SK-N-SH (cell line): Measurements from ENCODE around the gene IGFBPL1. TPM values are rescaled to one million over a fixed set of nuclear protein-coding genes. Genes with fewer than 3 reads are reported as not detected.

Experiments used
- CTCF ChIA-PET: fragments of 300-600, 350-600 bp; formaldehyde crosslinking; extraction: SDS; loops from one replicate; lab custom pipeline; 2021; lab: Yijun Ruan, JAX
- POLR2A ChIA-PET: fragments of 350-600 bp; sonication (Branson Sonifier 250); formaldehyde crosslinking; extraction: SDS; loops from one replicate; lab custom pipeline; 2020; ENCODE audit warnings: antibody characterized with exemption, inconsistent platforms; lab: Yijun Ruan, JAX
- DNase-seq: peaks from one replicate; pipeline ENCODE4 v3.0.0; 2012
- H2AFZ ChIP-seq: fragments of 200-600 bp; sonication (generic); 2 replicates; pipeline ENCODE4 v1.8.1; 2016; ENCODE audit warnings: antibody characterized with exemption, mild to moderate bottlenecking, low read depth
- H3F3A ChIP-seq: fragments of 200-600 bp; sonication (generic); replicated peaks from 2 replicates; pipeline ENCODE3; 2016; ENCODE audit warnings: antibody characterized with exemption, mild to moderate bottlenecking; ENCODE audit not compliant: insufficient read depth
- H3K27ac ChIP-seq, 2 experiments: fragments of 200-500 bp in 1 of 2; fragments of 200-600 bp in 1 of 2; sonication (Bioruptor generic) in 1 of 2; sonication (generic), shearing (Covaris generic) in 1 of 2; 2 replicates each; pipeline versions ENCODE4 v1.5.1 to v1.6.1; 2014 to 2016; ENCODE audit warnings: low read depth in 2 of 2, inconsistent platforms in 1 of 2, low read length in 1 of 2, mild to moderate bottlenecking in 1 of 2, mixed read lengths in 1 of 2
- H3K27me3 ChIP-seq: fragments of 200-600 bp; sonication (generic), shearing (Covaris generic); 2 replicates; pipeline ENCODE4 v1.6.1; 2016; ENCODE audit warnings: mixed run types; ENCODE audit not compliant: insufficient read depth
- H3K36me3 ChIP-seq, 2 experiments: fragments of 200-500 bp in 1 of 2; fragments of 200-600 bp in 1 of 2; sonication (Bioruptor generic) in 1 of 2; sonication (generic) in 1 of 2; replicated peaks in 1 of 2; 2 replicates each; pipeline versions ENCODE3 to v1.5.1; 2014 to 2016; ENCODE audit warnings: low read length in 1 of 2, mild to moderate bottlenecking in 1 of 2; ENCODE audit not compliant: insufficient read depth in 2 of 2, control insufficient read depth in 1 of 2
- H3K4me1 ChIP-seq, 2 experiments: fragments of 200-500 bp in 1 of 2; fragments of 200-600 bp in 1 of 2; sonication (Bioruptor generic) in 1 of 2; sonication (generic), shearing (Covaris generic) in 1 of 2; 2 replicates each; pipeline versions ENCODE4 v1.5.1 to v1.6.1; 2014 to 2016; ENCODE audit warnings: low read depth in 1 of 2, low read length in 1 of 2, mixed run types in 1 of 2; ENCODE audit not compliant: insufficient read depth in 2 of 2, control insufficient read depth in 1 of 2
- H3K4me2 ChIP-seq: fragments of 200-600 bp; sonication (generic), shearing (Covaris generic); 2 replicates; pipeline ENCODE4 v1.6.1; 2017; ENCODE audit warnings: mixed run types
- H3K4me3 ChIP-seq, 2 experiments: fragments of 200-500 bp in 1 of 2; fragments of 200-600 bp in 1 of 2; sonication (Bioruptor generic) in 1 of 2; sonication (generic), shearing (Covaris generic) in 1 of 2; 2 replicates each; pipeline versions ENCODE4 v1.5.1 to v1.8.1; 2014 to 2016; ENCODE audit warnings: low read depth in 2 of 2, inconsistent platforms in 1 of 2, low read length in 1 of 2, mild to moderate bottlenecking in 1 of 2, mixed read lengths in 1 of 2, moderate library complexity in 1 of 2
- H3K79me2 ChIP-seq: fragments of 200-600 bp; sonication (generic); 2 replicates; pipeline ENCODE4 v1.8.1; 2017; ENCODE audit warnings: mild to moderate bottlenecking; ENCODE audit not compliant: insufficient read depth
- H3K9ac ChIP-seq: fragments of 200-600 bp; sonication (generic); 2 replicates; pipeline ENCODE4 v1.6.1; 2017; ENCODE audit warnings: mixed run types
- H3K9me2 ChIP-seq: fragments of 200-600 bp; sonication (generic); 2 replicates; pipeline ENCODE4 v1.6.1; 2017; ENCODE audit warnings: mixed run types
- H3K9me3 ChIP-seq: fragments of 200-600 bp; sonication (generic); 2 replicates; pipeline ENCODE4 v1.6.1; 2017; ENCODE audit warnings: mixed run types, mild to moderate bottlenecking, moderate library complexity
- H4K20me1 ChIP-seq: fragments of 200-600 bp; sonication (generic); 2 replicates; pipeline ENCODE4 v1.6.1; 2017; ENCODE audit warnings: mild to moderate bottlenecking, mixed run types; ENCODE audit not compliant: insufficient read depth
- CHD2 ChIP-seq: fragments of 150-350 bp; IDR thresholded peaks from 2 replicates; pipeline ENCODE4 v1.6.1; 2018; ENCODE audit warnings: low read length; ENCODE audit not compliant: partially characterized antibody
- FOSL2 ChIP-seq: IDR thresholded peaks from 2 replicates; pipeline ENCODE4 v1.4.0; 2012; ENCODE audit warnings: low read depth, mild to moderate bottlenecking, moderate library complexity, borderline replicate concordance
- FOXJ3 ChIP-seq: sonication (generic); formaldehyde crosslinking; IDR thresholded peaks from 2 replicates; pipeline ENCODE4 v1.5.1; 2020; ENCODE audit warnings: mild to moderate bottlenecking, missing genetic modification reagents
- FOXM1 ChIP-seq: IDR thresholded peaks from 2 replicates; pipeline ENCODE4 v1.4.0; 2012; ENCODE audit warnings: low read depth, mild to moderate bottlenecking
- GABPA ChIP-seq: IDR thresholded peaks from 2 replicates; pipeline ENCODE4 v1.4.0; 2012; ENCODE audit warnings: low read depth, mild to moderate bottlenecking
- JUND ChIP-seq: IDR thresholded peaks from 2 replicates; pipeline ENCODE4 v1.4.0; 2012
- MEF2A ChIP-seq: IDR thresholded peaks from 2 replicates; pipeline ENCODE4 v1.4.0; 2012; ENCODE audit warnings: low read depth, borderline replicate concordance
- NRF1 ChIP-seq: IDR thresholded peaks from 2 replicates; pipeline ENCODE4 v1.6.1; 2012; ENCODE audit warnings: low read depth, mild to moderate bottlenecking, low read length
- POLR2AphosphoS5 ChIP-seq: IDR thresholded peaks from 2 replicates; pipeline ENCODE4 v1.6.1; 2012; ENCODE audit warnings: low read depth, low read length
- RAD21 ChIP-seq: IDR thresholded peaks from 2 replicates; pipeline ENCODE4 v1.6.1; 2012; ENCODE audit warnings: mild to moderate bottlenecking, low read length
- RCOR1 ChIP-seq: fragments of 150-350 bp; IDR thresholded peaks from 2 replicates; pipeline ENCODE4 v1.6.1; 2017; ENCODE audit warnings: antibody characterized with exemption, low read length
- RFX5 ChIP-seq: IDR thresholded peaks from 2 replicates; pipeline ENCODE4 v1.6.1; 2012; ENCODE audit warnings: mild to moderate bottlenecking, improper control_type of control experiment, low read length
- SMC3 ChIP-seq: IDR thresholded peaks from 2 replicates; pipeline ENCODE4 v1.6.1; 2012; ENCODE audit warnings: low read depth, low read length, improper control_type of control experiment
- TAF1 ChIP-seq: IDR thresholded peaks from 2 replicates; pipeline ENCODE4 v1.6.1; 2012; ENCODE audit warnings: low read depth, mild to moderate bottlenecking, low read length, moderate library complexity, borderline replicate concordance
- TCF12 ChIP-seq: IDR thresholded peaks from 2 replicates; pipeline ENCODE4 v1.4.0; 2012
- TEAD4 ChIP-seq: IDR thresholded peaks from 2 replicates; pipeline ENCODE4 v1.4.0; 2012; ENCODE audit warnings: mild to moderate bottlenecking, borderline replicate concordance; ENCODE audit not compliant: insufficient read depth
- WGBS: methylation state at CpG from one replicate; pipeline ENCODE4 v1.1.6; 2017; ENCODE audit warnings: low lambda C conversion rate; 5-methylcytosine and 5-hydroxymethylcytosine counted together
- polyA plus RNA-seq, 3 experiments: library from polyadenylated mRNA; depleted of rRNA; stranded (reverse); fragments of >200 nt; gene quantifications; 2 replicates each; pipeline ENCODE4 v1.2.3, GENCODE V29; 2012
- TF ChIP-seq, protein P1 (sequence below): fragments of 150-350 bp; IDR thresholded peaks from 2 replicates; pipeline ENCODE4 v1.6.1; 2016; ENCODE audit warnings: mild to moderate bottlenecking, low read depth, low read length
- TF ChIP-seq, protein P2 (sequence below): fragments of 150-350 bp; IDR thresholded peaks from 2 replicates; pipeline ENCODE4 v1.6.1; 2017; ENCODE audit warnings: antibody characterized with exemption, low read length, low read depth, borderline replicate concordance
- TF ChIP-seq, protein P3 (sequence below): IDR thresholded peaks from 2 replicates; pipeline ENCODE4 v1.4.0; 2012; ENCODE audit warnings: low read depth, borderline replicate concordance
- TF ChIP-seq, protein P4 (sequence below): IDR thresholded peaks from 2 replicates; pipeline ENCODE4 v1.4.0; 2012; ENCODE audit warnings: low read depth

IGFBPL1 gene
- polyA plus RNA-seq, 1 of the 3 experiments (the other 2 are of a cell fraction) = 0.41 TPM

DNA sequence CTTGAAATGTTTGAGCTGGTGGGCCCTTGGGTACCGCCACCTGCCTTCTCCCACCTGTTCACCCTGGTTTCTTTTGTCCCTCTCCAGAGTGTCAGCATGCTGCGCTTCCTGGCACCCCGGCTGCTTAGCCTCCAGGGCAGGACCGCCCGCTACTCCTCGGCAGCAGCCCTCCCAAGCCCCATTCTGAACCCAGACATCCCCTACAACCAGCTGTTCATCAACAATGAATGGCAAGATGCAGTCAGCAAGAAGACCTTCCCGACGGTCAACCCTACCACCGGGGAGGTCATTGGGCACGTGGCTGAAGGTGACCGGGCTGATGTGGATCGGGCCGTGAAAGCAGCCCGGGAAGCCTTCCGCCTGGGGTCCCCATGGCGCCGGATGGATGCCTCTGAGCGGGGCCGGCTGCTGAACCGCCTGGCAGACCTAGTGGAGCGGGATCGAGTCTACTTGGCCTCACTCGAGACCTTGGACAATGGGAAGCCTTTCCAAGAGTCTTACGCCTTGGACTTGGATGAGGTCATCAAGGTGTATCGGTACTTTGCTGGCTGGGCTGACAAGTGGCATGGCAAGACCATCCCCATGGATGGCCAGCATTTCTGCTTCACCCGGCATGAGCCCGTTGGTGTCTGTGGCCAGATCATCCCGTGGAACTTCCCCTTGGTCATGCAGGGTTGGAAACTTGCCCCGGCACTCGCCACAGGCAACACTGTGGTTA lies 28.4 kb downstream of the IGFBPL1 start:
- Histone ChIP-seq H4K20me1 (no peaks in the 10 kb centered on the region), H2AFZ (no peak overlapping the region), H3K9me3 (no peaks in the 10 kb centered on the region), H3K4me1 (peaks cover 0 to 13% of the 10 kb centered on the region in 2 experiments; a peak in 3 of 4 replicates), H3K27me3 (no peaks in the 10 kb centered on the region), H3K27ac (no peak overlapping the region), H3K36me3 (peaks cover 0 to 22% of the 10 kb centered on the region in 2 experiments), H3K4me3 (no peak overlapping the region), H3K79me2 (peaks cover 20% of the 10 kb centered on the region; the same call in 1 of the 2 replicates), H3K9me2 (no peaks in the 10 kb centered on the region), H3K4me2 (no peak overlapping the region), H3K9ac (no peak overlapping the region), H3F3A (no peaks in the 10 kb centered on the region)
- ChIA-PET POLR2A (no interaction called here), CTCF (interaction anchor here (1.5 kb wide), 2 partner anchors 21 to 36 kb away, joined by 3 to 4 read pairs; no protein-coding TSS in a partner anchor)
- TF ChIP-seq JUND (no peak), FOXJ3 (no peak), MEF2A (no peak), RFX5 (no peak), SMC3 (no peak), NRF1 (no peak), TAF1 (no peak), RAD21 (no peak), RCOR1 (no peak), FOXM1 (no peak), FOSL2 (no peak), TCF12 (no peak)
- 97% methylated on average over 14 of the region's 30 CpGs for WGBS
- no peak for DNase-seq

DNA sequence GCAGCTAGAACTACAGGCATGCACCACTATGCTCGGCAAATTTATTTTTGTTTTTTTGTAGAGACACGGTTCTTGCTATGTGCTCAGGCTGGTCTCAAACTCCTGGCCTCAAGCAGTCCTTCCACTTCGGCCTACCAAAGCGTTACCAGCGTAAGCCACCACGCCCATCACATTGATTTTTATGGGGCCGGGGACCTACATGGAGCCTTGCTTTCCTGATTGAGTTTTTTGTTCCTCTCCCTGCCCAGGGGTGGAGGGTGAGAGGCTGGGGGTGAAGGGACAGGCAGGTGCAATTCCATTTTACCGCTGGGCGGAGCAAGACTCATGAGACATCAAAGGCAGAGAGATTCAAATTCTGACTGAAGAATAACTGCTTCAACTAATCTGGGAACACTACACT lies 29.8 kb downstream of the IGFBPL1 start:
- CTCF ChIA-PET = interaction anchor here (1.5 to 1.8 kb wide), 2 partner anchors 25 to 38 kb away, joined by 4 read pairs; no protein-coding TSS in a partner anchor

More for the DNA sequence above, 29.8 kb downstream of the IGFBPL1 start:
- H3K9ac ChIP-seq = no peak overlapping the region
- H3K79me2 ChIP-seq = peaks cover 20% of the 10 kb centered on the region; the same call in 1 of the 2 replicates
- H3K4me2 ChIP-seq = 0 out of 2 replicates have a peak overlapping the region, but pooled peaks have one; percentile 97
- H3F3A ChIP-seq = no peaks in the 10 kb centered on the region
- DNase-seq = no peak
- H3K36me3 ChIP-seq = peaks cover 0 to 22% of the 10 kb centered on the region in 2 experiments
- POLR2A ChIA-PET = no interaction called here
- no peaks in the 10 kb centered on the region for H4K20me1 ChIP-seq
- H2AFZ ChIP-seq = no peak overlapping the region
- no peaks in the 10 kb centered on the region for H3K9me3 ChIP-seq
- no peaks in the 10 kb centered on the region for H3K9me2 ChIP-seq
- no peak overlapping the region for H3K4me3 ChIP-seq
- H3K27ac ChIP-seq = no peak overlapping the region
- WGBS = 95% methylated on average over 9 of the region's 9 CpGs
- H3K4me1 ChIP-seq = peaks cover 0 to 10% of the 10 kb centered on the region in 2 experiments; a peak in 3 of 4 replicates
- TF ChIP-seq, protein P1, sequence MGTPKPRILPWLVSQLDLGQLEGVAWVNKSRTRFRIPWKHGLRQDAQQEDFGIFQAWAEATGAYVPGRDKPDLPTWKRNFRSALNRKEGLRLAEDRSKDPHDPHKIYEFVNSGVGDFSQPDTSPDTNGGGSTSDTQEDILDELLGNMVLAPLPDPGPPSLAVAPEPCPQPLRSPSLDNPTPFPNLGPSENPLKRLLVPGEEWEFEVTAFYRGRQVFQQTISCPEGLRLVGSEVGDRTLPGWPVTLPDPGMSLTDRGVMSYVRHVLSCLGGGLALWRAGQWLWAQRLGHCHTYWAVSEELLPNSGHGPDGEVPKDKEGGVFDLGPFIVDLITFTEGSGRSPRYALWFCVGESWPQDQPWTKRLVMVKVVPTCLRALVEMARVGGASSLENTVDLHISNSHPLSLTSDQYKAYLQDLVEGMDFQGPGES = no peak
- TF ChIP-seq FOXJ3 = no peak
- no peak for TF ChIP-seq TEAD4
- no peak for TF ChIP-seq TAF1
- no peak for TF ChIP-seq POLR2AphosphoS5
- TF ChIP-seq JUND = no peak
- TF ChIP-seq CHD2 = no peak
- no peak for TF ChIP-seq RFX5
- no peak for TF ChIP-seq FOSL2
- no peak for TF ChIP-seq GABPA
- TF ChIP-seq, protein P2, sequence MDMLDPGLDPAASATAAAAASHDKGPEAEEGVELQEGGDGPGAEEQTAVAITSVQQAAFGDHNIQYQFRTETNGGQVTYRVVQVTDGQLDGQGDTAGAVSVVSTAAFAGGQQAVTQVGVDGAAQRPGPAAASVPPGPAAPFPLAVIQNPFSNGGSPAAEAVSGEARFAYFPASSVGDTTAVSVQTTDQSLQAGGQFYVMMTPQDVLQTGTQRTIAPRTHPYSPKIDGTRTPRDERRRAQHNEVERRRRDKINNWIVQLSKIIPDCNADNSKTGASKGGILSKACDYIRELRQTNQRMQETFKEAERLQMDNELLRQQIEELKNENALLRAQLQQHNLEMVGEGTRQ = no peak
- TF ChIP-seq, protein P3, sequence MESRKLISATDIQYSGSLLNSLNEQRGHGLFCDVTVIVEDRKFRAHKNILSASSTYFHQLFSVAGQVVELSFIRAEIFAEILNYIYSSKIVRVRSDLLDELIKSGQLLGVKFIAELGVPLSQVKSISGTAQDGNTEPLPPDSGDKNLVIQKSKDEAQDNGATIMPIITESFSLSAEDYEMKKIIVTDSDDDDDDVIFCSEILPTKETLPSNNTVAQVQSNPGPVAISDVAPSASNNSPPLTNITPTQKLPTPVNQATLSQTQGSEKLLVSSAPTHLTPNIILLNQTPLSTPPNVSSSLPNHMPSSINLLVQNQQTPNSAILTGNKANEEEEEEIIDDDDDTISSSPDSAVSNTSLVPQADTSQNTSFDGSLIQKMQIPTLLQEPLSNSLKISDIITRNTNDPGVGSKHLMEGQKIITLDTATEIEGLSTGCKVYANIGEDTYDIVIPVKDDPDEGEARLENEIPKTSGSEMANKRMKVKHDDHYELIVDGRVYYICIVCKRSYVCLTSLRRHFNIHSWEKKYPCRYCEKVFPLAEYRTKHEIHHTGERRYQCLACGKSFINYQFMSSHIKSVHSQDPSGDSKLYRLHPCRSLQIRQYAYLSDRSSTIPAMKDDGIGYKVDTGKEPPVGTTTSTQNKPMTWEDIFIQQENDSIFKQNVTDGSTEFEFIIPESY = no peak
- TF ChIP-seq, protein P4, sequence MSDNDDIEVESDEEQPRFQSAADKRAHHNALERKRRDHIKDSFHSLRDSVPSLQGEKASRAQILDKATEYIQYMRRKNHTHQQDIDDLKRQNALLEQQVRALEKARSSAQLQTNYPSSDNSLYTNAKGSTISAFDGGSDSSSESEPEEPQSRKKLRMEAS = no peak
- no peak for TF ChIP-seq RCOR1
- no peak for TF ChIP-seq FOXM1
- H3K27me3 ChIP-seq = no peaks in the 10 kb centered on the region
